Right renal cortex interstitium (tissue), 3 donors: Measurements from ENCODE around the gene KRTAP4-6. TPM values are rescaled to one million over a fixed set of nuclear protein-coding genes. Genes with fewer than 3 reads are reported as not detected.
"Not testable (repeated sequence)": the region's sequence is repeated elsewhere in the genome, so short reads cannot be mapped to it uniquely, and the experiment has no call there.

ENCODE experiments used
- DNase-seq, 3 donors: peaks; one replicate each; pipeline ENCODE4 v3.0.0-alpha.2; 2013; ENCODE audit warnings: low read depth in 3 of 3, low spot score in 2 of 3
- polyA plus RNA-seq, 3 donors: library from polyadenylated mRNA; unstranded; fragments of 120-200 nt; gene quantifications; one replicate each; pipeline ENCODE4 v1.2.1, GENCODE V29; 2013; ENCODE audit not compliant: insufficient read length in 3 of 3

The KRTAP4-6 gene
- polyA plus RNA-seq, 3 donors, result not detected

DNA sequence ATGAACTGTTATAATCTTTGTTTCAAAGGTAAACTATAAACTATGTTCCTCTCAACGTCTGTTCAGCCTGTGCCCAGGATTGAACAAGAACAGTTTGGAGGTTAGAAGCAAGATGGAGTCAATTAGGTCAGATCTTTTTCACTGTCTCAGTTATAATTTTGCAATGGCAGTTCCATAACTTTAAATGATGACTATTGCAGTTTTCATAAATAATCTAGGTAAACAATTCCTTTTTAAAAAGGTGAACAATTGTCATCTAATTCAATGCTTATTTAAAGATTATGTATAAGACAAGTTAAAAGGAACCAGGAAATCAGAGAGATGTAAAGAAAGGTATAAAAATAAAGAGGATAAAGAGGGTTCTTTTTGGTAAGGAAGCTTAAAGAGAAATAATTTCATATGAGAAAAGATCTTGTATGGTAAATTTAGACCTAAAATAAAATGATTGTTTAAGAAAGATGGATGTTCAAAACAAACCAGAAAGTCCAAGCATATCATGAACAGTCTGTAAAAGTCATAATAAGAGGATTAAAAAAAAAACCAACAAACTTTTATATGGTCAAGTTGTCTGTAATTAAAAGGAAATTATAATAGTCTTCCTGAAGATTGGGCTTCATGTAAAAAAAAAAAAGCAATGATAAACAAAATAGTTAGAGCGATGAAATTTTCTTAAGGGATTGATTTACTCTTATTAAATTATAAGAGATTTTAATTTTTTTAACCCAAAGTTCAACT is 29.0 kb downstream of the KRTAP4-6 start:
- DNase-seq, result no peak

DNA sequence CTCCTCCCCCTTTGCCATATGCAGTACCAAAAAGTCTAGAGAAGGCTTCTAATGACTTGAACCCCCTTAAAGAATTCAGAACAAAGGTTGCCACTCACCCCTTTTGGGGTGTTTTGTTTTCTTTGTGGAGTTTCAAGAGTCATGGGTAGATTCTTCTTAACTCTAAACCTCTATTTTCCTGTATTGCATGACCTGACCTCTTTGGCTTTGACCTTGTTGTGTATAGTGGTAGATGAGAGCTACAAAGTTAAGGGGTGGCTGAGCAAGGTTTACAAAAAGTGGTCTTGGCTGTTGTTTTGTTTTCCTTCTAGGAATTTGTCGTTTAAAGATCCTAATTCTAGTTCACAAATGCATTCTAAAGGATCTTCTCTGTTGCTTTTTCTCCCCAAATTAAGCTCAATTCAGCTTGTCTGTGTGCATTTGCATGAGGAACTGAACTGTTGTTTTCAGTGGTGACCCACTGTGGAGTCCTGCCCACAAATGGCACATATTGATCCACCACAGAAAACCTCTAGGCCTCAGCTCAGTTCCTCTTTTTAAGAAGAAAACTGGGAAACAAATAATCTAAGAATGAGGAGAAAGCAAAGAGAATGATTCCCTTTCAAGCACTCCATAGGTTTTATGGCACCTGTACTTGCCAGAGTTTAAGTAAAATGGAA is 31.5 kb downstream of the KRTAP4-6 start:
- not testable (repeated sequence) for DNase-seq

DNA sequence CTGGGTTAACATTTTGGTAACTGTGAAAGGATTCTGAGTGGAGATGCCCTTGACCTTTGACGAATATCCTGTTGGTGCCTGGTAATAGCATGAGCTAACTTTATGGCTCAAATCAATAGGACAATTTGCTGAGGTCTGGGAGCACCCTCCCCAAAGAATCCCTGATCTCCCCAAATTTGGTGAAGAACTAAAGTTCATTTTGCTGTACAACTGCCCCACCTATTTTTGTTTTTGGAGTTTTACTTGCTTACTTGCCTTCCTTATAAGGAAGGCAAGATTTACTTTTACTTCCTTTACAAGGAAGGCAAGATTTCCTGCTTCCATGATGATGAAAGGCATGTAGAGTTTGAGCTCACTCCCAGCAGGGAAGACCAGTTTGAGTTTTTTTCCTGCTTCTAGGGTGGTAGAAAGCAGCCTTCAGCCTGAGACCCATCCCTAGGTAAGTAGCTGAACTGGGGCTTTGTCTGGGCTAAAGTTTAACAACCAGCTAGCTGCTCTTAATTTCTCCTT is 32.3 kb downstream of the KRTAP4-6 start:
- no peak for DNase-seq

DNA sequence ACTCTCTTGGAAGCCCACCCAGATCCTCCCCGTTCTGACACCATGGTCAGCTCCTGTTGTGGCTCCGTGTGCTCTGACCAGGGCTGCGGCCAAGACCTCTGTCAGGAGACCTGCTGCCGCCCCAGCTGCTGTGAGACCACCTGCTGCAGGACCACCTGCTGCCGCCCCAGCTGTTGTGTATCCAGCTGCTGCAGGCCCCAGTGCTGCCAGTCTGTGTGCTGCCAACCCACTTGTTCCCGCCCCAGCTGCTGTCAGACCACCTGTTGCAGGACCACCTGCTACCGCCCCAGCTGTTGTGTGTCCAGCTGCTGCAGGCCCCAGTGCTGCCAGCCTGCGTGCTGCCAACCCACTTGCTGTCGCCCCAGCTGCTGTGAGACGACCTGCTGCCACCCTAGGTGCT is 35.0 kb downstream of the KRTAP4-6 start, which contains the start of gene KRTAP4-9:
TSS of gene KRTAP4-9 (plus strand) at position 43 of the 400 bp plus-strand sequence. CDS start at position 43, 0 bp downstream.
- not testable (repeated sequence) for DNase-seq

DNA sequence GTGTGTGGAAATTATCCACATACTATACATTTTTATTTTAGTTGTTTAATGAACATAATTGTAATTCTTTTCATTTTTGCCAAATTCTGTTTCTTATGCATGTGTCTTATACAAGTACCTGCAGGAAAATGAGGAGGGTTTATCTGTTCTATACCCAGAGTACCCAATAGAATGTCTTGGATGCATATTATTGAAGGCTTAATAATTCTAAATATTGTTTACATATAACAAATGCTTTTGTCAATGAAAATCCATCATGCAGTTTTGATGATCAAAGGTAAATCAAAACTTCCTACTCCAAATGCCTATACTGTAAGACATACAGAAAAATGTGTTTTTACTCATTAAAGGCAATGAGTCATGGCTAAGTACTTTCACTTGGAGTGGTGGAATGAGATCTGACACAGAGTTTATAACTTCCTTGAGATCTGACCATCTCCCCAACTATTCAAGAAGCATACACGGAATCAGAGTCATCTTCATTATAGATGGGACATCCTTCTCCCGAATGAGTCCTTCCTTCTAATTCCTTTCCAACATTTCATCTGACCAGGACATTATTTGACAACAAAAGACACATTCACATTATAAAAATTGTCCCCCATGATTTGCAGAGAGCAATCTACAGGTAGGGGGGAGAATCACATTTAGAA is 35.8 kb downstream of the KRTAP4-6 start:
- DNase-seq, result not testable (repeated sequence)

DNA sequence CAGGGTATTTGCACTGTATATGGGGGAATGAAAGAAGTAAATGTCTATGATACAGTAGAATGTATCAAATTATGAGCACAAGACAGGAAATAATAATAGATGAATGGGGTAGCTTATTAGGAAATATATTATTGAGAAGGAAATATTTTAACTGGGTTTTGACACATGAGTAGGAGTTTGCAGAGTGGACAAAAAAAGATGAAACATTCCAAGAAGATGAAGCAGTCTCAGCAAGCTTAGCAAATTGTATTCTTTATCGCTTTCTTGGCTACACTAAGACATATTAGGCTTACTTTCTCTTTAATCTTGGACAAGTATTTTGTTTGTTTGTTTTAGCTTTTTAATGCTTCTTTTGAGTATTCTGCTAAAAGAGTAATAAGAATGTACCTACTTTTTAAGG is 36.4 kb downstream of the KRTAP4-6 start:
- DNase-seq, result no peak

DNA sequence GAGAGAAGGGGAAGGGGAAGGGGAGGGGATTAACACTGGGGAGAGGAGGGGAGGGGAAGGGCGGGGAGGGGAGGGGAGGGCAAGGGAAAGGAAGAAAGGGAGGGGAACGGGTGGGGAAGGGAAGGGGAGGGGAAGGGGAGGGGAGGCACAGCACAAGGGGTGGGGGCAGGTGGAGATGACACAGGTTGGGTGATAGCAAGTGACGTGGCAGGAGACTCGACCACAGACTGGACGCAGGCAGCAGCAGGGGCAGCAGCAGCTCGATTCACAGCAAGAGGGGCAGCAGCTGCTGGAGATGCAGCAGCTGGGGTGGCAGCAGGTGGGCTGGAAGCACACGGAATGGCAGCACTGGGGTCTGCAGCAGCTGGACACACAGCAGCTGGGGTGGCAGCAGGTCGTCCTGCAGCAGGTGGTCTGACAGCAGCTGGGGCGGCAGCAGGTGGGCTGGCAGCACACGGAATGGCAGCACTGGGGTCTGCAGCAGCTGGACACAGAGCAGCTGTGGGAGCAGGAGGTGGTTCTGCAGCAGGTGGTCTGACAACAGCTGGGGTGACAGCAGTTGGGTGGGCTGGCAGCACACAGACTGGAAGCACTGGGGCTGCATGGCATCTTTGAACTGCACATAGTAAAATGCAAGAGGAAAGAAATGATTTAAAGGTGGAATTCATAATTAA is 38.6 kb downstream of the KRTAP4-6 start, which contains the start of gene KRTAP4-16:
TSS of gene KRTAP4-16 (minus strand) at position 624 of the 674 bp plus-strand sequence. CDS start at position 624, 0 bp downstream.
- no peak for DNase-seq

DNA sequence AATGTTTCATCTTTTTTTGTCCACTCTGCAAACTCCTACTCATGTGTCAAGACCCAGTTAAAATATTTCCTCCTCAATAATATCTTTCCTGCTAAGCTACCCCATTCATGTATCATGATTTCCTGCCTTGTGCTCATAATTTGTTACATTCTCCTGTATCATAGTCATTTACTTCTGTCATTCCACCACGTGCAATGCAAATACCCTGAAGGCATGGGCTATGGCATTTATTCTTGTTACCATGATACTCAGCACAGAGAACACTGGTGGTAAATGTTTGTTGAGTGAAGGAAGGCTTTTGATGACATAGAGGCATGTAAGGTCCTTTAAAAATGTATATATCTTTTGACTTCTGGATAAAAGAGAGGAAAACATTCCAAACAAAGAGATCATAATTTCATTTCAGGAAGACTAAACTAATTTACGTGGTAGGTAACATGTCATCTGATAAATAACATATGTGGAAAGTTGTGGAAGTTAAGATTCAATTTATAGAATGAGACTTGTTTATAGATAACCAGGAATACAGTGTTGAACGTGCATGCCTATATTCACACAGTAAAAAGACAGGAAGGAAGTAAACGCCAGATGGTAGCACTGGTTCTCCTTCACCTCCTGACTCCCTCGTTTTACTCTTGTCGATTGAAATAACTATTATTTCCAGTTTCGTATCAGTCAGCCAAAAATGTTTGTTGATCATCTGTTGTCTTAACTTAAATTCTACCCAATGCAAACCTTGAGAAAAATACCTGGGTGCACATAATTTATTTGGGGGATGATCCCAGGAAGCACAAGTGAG is 40.5 kb downstream of the KRTAP4-6 start:
- DNase-seq, result not testable (repeated sequence)

DNA sequence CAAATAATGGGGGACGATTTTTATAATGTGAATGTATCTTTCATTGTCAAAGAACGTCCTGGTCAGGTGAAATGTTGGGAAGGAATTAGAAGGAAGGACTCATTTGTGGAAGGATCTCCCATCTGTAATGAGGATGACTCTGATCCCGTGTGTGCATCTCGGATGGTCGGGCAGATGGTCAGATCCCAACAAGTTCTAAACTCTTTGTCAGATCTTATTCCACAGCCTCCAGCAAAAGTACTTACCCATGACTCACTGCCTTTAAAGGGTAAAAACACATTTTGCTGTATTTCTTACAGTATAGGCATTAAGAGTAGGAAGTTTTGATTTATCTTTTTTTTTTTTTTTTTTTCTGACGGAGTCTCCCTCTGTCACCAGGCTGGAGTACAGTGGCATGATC is 41.9 kb downstream of the KRTAP4-6 start:
- no peak for DNase-seq

DNA sequence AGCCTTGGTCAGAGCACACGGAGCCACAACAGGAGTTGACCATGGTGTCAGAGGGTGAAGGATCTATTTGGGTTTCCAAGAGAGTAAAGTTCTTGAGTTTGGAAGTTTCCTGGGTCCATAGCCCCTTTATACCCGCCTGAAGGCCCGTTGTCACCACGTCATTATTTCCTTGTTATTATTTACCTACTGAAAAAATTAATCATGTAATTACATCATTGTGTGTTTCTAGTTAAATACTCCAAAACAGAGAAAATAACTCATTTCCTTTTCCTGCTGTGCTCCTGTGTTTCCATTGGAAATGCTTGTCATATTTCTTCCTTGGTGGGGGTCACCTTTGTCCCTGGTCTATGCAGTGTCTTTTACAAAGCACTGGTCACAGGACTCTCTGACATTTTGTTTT is 42.3 kb downstream of the KRTAP4-6 start, which contains the start of gene KRTAP4-8:
TSS of gene KRTAP4-8 (minus strand) at position 101 of the 400 bp plus-strand sequence. CDS start at position 43, 58 bp downstream.
- no peak for DNase-seq

DNA sequence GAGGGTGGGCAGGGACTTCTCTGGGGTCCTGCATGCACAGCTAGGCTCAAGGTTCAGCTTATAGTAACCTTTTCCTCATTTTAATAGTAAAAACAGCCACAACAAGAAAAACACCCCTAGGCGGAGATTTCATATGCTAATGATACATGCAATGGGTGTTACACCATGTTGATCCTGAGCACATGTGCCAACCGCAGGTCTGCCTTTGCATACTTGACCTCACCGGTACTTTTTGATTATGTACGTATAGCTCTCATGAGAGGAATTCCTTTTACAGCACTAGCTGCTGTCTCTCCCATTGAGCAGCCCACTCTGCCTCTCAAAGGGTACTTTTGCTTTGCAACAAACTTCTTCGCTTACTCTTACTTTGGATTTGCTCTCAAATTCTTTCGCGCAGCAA is 44.3 kb downstream of the KRTAP4-6 start:
- no peak for DNase-seq

Other genes with a start within 250 kb of the KRTAP4-6 start
- 1 to 10 TPM in 2 of 3 donors, under 1 TPM in 1; 0.45 to 2.2 (median 2.0) TPM for gene KRT23, start 202.9 kb downstream of the KRTAP4-6 start, polyA plus RNA-seq
- not detected for gene KRT39, start 173.6 kb downstream of the KRTAP4-6 start, polyA plus RNA-seq
- gene KRT40, start 156.2 kb downstream of the KRTAP4-6 start, polyA plus RNA-seq, result not detected
- not detected for gene KRTAP3-3, start 146.4 kb downstream of the KRTAP4-6 start, polyA plus RNA-seq
- not detected for gene KRTAP3-2, start 140.6 kb downstream of the KRTAP4-6 start, polyA plus RNA-seq
- not detected for gene KRTAP3-1, start 131.4 kb downstream of the KRTAP4-6 start, polyA plus RNA-seq
- gene KRTAP1-5, start 113.3 kb downstream of the KRTAP4-6 start, polyA plus RNA-seq, result not detected
- gene KRTAP1-4, start 110.3 kb downstream of the KRTAP4-6 start, polyA plus RNA-seq, result not detected
- not detected for gene KRTAP1-3, start 105.7 kb downstream of the KRTAP4-6 start, polyA plus RNA-seq
- gene KRTAP1-1, start 99.1 kb downstream of the KRTAP4-6 start, polyA plus RNA-seq, result not detected
- not detected for gene KRTAP2-1, start 93.2 kb downstream of the KRTAP4-6 start, polyA plus RNA-seq
- gene KRTAP2-2, start 85.3 kb downstream of the KRTAP4-6 start, polyA plus RNA-seq, result not detected
- not detected for gene KRTAP2-3, start 80.4 kb downstream of the KRTAP4-6 start, polyA plus RNA-seq
- not detected for gene KRTAP2-4, start 74.7 kb downstream of the KRTAP4-6 start, polyA plus RNA-seq
- gene KRTAP4-7, start 56.4 kb downstream of the KRTAP4-6 start, polyA plus RNA-seq, result not detected
- not detected for gene KRTAP4-8, start 42.4 kb downstream of the KRTAP4-6 start, polyA plus RNA-seq
- gene KRTAP4-16, start 38.3 kb downstream of the KRTAP4-6 start, polyA plus RNA-seq, result not detected
- not detected for gene KRTAP4-9, start 35.2 kb downstream of the KRTAP4-6 start, polyA plus RNA-seq
- gene KRTAP4-11, start 22.2 kb downstream of the KRTAP4-6 start, polyA plus RNA-seq, result not detected
- not detected for gene KRTAP4-12, start 16.4 kb downstream of the KRTAP4-6 start, polyA plus RNA-seq
- gene KRTAP4-5, start 9.3 kb upstream of the KRTAP4-6 start, polyA plus RNA-seq, result not detected
- gene KRTAP4-4, start 20.2 kb upstream of the KRTAP4-6 start, polyA plus RNA-seq, result not detected
- gene KRTAP4-3, start 27.7 kb upstream of the KRTAP4-6 start, polyA plus RNA-seq, result not detected
- gene KRTAP4-2, start 37.7 kb upstream of the KRTAP4-6 start, polyA plus RNA-seq, result not detected
- not detected for gene KRTAP4-1, start 44.4 kb upstream of the KRTAP4-6 start, polyA plus RNA-seq
- gene KRTAP9-1, start 49.3 kb upstream of the KRTAP4-6 start, polyA plus RNA-seq, result not detected
- gene KRTAP9-2, start 86.1 kb upstream of the KRTAP4-6 start, polyA plus RNA-seq, result not detected
- not detected for gene KRTAP9-3, start 91.9 kb upstream of the KRTAP4-6 start, polyA plus RNA-seq
- gene KRTAP9-8, start 97.5 kb upstream of the KRTAP4-6 start, polyA plus RNA-seq, result not detected
- not detected for gene KRTAP9-4, start 109.1 kb upstream of the KRTAP4-6 start, polyA plus RNA-seq
- gene KRTAP9-9, start 114.8 kb upstream of the KRTAP4-6 start, polyA plus RNA-seq, result not detected
- under 1 TPM; 0.10 to 0.14 (median 0.11) TPM for gene KRTAP9-6, start 124.8 kb upstream of the KRTAP4-6 start, polyA plus RNA-seq
- not detected for gene KRTAP9-7, start 135.2 kb upstream of the KRTAP4-6 start, polyA plus RNA-seq
- gene KRTAP29-1, start 162.3 kb upstream of the KRTAP4-6 start, polyA plus RNA-seq, result not detected
- not detected for gene KRTAP16-1, start 168.8 kb upstream of the KRTAP4-6 start, polyA plus RNA-seq
- not detected for gene KRTAP17-1, start 175.2 kb upstream of the KRTAP4-6 start, polyA plus RNA-seq
- not detected for gene KRT33A, start 210.3 kb upstream of the KRTAP4-6 start, polyA plus RNA-seq
- not detected for gene KRT33B, start 229.3 kb upstream of the KRTAP4-6 start, polyA plus RNA-seq
- gene KRT34, start 241.8 kb upstream of the KRTAP4-6 start, polyA plus RNA-seq, result not detected